Neural progenitor cell (in vitro differentiated cells): ENCODE results near the gene CLIC6. TPM values are rescaled to one million over a fixed set of nuclear protein-coding genes. Genes with fewer than 3 reads are reported as not detected.

ENCODE experiments used
- DNase-seq: peaks from one replicate; pipeline ENCODE4 v3.0.0-alpha.2; 2016; ENCODE audit warnings: low spot score
- H2AFZ ChIP-seq: fragments of 200-600 bp; sonication (generic); replicated peaks from 2 replicates; pipeline ENCODE4 v1.6.1; 2016; ENCODE audit warnings: antibody characterized with exemption
- H3F3A ChIP-seq: fragments of 200-600 bp; sonication (generic); 2 replicates; pipeline ENCODE4 v1.6.1; 2016; ENCODE audit warnings: antibody characterized with exemption, low read depth
- H3K27ac ChIP-seq: fragments of 200-600 bp; sonication (generic); 2 replicates; pipeline ENCODE4 v1.5.1; 2016; ENCODE audit warnings: mild to moderate bottlenecking
- H3K27me3 ChIP-seq: fragments of 200-600 bp; sonication (generic); 2 replicates; pipeline ENCODE4 v1.6.1; 2016; ENCODE audit warnings: mild to moderate bottlenecking, moderate library complexity
- H3K36me3 ChIP-seq: fragments of 200-600 bp; sonication (generic); 2 replicates; pipeline ENCODE4 v1.5.1; 2016
- H3K4me1 ChIP-seq: fragments of 200-600 bp; sonication (generic); 2 replicates; pipeline ENCODE4 v1.6.1; 2016; ENCODE audit warnings: mixed run types
- H3K4me2 ChIP-seq: fragments of 200-600 bp; sonication (generic); 2 replicates; pipeline ENCODE4 v1.6.1; 2016
- H3K4me3 ChIP-seq: fragments of 200-600 bp; sonication (generic); 2 replicates; pipeline ENCODE4 v1.5.1; 2016
- H3K79me2 ChIP-seq: fragments of 200-600 bp; sonication (generic); 2 replicates; pipeline ENCODE4 v1.6.1; 2016; ENCODE audit warnings: low read depth
- H3K9ac ChIP-seq: fragments of 200-600 bp; sonication (generic); 2 replicates; pipeline ENCODE4 v1.6.1; 2016
- H3K9me3 ChIP-seq: fragments of 200-600 bp; sonication (generic); 2 replicates; pipeline ENCODE4 v1.5.1; 2016; ENCODE audit warnings: low read depth
- H4K20me1 ChIP-seq: fragments of 200-600 bp; sonication (generic); 2 replicates; pipeline ENCODE4 v1.6.1; 2016; ENCODE audit warnings: low read depth
- H3K27ac Mint-ChIP-seq: 3 replicates; pipeline ENCODE4 v1.8.0; 2021; ENCODE audit warnings: mixed read lengths
- H3K27me3 Mint-ChIP-seq: 2 replicates; pipeline ENCODE4 v1.8.0; 2022; ENCODE audit warnings: low read depth, mild to moderate bottlenecking, inconsistent platforms, moderate library complexity, mixed read lengths; ENCODE audit not compliant: insufficient read depth
- H3K36me3 Mint-ChIP-seq: 3 replicates; pipeline ENCODE4 v1.8.0; 2021; ENCODE audit warnings: mixed read lengths
- H3K4me1 Mint-ChIP-seq: 3 replicates; pipeline ENCODE4 v1.8.0; 2021; ENCODE audit warnings: mixed read lengths
- H3K4me3 Mint-ChIP-seq: 3 replicates; pipeline ENCODE4 v1.8.0; 2021; ENCODE audit warnings: mild to moderate bottlenecking, moderate library complexity, mixed read lengths
- H3K9me3 Mint-ChIP-seq: 3 replicates; pipeline ENCODE4 v1.8.0; 2020; ENCODE audit warnings: mixed read lengths
- EZH2 ChIP-seq: fragments of 200-600 bp; sonication (generic); IDR thresholded peaks from 2 replicates; pipeline ENCODE4 v1.6.1; 2017; ENCODE audit warnings: antibody characterized with exemption, mild to moderate bottlenecking, moderate library complexity
- EZH2phosphoT487 ChIP-seq: fragments of 200-600 bp; sonication (generic); IDR thresholded peaks from 2 replicates; pipeline ENCODE4 v1.6.1; 2017; ENCODE audit warnings: antibody characterized with exemption
- total RNA-seq: library from RNA; depleted of rRNA; stranded (reverse); fragments of >200 nt; gene quantifications from 2 replicates; pipeline ENCODE4 v1.2.3, GENCODE V29; 2015; ENCODE audit warnings: low replicate concordance
- TF ChIP-seq, protein P1 (sequence below): fragments of 200-600 bp; sonication (generic); IDR thresholded peaks from 2 replicates; pipeline ENCODE4 v1.5.1; 2017; ENCODE audit warnings: antibody characterized with exemption, mild to moderate bottlenecking

Gene CLIC6
- total RNA-seq, 1 donor from 2014 or later: 0.15 TPM

GRCh38 chr21:34688715-34689114 is 19.9 kb downstream of the CLIC6 start:
- Mint-ChIP-seq H3K27me3 (peaks cover 3% of the 10 kb centered on the region), H3K27ac (no peak overlapping the region), H3K4me3 (no peak overlapping the region), H3K4me1 (peaks cover 18% of the 10 kb centered on the region), H3K36me3 (no peaks in the 10 kb centered on the region), H3K9me3 (peaks cover 7% of the 10 kb centered on the region)
- H3K4me3 ChIP-seq: no peak overlapping the region
- no peaks in the 10 kb centered on the region for H3F3A ChIP-seq
- no peak overlapping the region for H2AFZ ChIP-seq
- DNase-seq: no peak
- no peak overlapping the region for H3K9ac ChIP-seq
- no peaks in the 10 kb centered on the region for H3K9me3 ChIP-seq
- no peaks in the 10 kb centered on the region for H3K27me3 ChIP-seq
- no peak overlapping the region for H3K4me2 ChIP-seq
- H3K79me2 ChIP-seq: no peaks in the 10 kb centered on the region
- no peak overlapping the region for H3K27ac ChIP-seq
- no peak for TF ChIP-seq EZH2
- no peak for TF ChIP-seq EZH2phosphoT487
- TF ChIP-seq, protein P1, sequence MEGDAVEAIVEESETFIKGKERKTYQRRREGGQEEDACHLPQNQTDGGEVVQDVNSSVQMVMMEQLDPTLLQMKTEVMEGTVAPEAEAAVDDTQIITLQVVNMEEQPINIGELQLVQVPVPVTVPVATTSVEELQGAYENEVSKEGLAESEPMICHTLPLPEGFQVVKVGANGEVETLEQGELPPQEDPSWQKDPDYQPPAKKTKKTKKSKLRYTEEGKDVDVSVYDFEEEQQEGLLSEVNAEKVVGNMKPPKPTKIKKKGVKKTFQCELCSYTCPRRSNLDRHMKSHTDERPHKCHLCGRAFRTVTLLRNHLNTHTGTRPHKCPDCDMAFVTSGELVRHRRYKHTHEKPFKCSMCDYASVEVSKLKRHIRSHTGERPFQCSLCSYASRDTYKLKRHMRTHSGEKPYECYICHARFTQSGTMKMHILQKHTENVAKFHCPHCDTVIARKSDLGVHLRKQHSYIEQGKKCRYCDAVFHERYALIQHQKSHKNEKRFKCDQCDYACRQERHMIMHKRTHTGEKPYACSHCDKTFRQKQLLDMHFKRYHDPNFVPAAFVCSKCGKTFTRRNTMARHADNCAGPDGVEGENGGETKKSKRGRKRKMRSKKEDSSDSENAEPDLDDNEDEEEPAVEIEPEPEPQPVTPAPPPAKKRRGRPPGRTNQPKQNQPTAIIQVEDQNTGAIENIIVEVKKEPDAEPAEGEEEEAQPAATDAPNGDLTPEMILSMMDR: no peak
- H4K20me1 ChIP-seq: no peaks in the 10 kb centered on the region
- peaks cover 6% of the 10 kb centered on the region for H3K4me1 ChIP-seq
- H3K36me3 ChIP-seq: no peaks in the 10 kb centered on the region

DNA sequence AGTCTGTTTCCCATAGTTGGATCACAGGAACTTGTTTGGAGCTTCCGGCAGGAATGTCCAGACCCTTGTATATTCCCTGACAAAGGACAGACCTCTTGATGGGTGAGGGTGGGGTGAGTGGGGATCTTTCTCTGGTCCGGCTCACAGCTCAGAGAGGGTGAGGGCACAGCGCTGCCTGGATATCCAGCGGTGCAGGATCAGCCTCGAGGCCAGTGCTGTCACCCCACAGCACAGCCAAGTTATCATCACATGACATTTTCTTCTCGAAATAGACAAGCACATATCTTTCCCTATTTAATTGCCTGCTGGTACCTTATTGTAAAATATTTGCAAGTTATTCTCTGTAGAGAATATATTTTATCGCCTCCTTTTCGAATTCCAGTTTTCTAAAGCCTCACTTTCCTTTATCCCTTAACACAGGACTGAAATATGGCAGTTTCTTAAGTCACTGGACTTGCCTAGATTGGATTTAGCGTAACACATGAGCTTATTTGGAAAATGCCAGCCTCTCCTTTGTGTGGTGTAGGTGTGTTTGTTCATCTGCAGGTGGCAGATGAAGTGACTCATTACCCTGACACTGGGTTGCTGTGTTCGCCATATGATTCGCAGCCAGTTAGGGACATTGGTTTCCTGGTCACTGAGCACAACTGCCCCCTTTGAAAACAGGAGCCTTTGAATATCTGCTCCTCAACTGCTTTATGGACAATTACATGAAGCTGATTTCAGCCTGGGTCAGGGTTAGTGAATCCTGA is 21.4 kb downstream of the CLIC6 start:
- peaks cover 18% of the 10 kb centered on the region for H3K4me1 Mint-ChIP-seq
- H3K27me3 ChIP-seq: no peaks in the 10 kb centered on the region
- H3K9me3 ChIP-seq: no peaks in the 10 kb centered on the region
- no peaks in the 10 kb centered on the region for H3K79me2 ChIP-seq
- H3K4me3 Mint-ChIP-seq: no peak overlapping the region
- peak overlapping the region; percentile 53 for H3K27ac Mint-ChIP-seq
- no peaks in the 10 kb centered on the region for H4K20me1 ChIP-seq
- no peak overlapping the region for H3K4me3 ChIP-seq
- DNase-seq: no peak
- no peak overlapping the region for H3K27ac ChIP-seq
- H3F3A ChIP-seq: no peaks in the 10 kb centered on the region
- H3K27me3 Mint-ChIP-seq: peaks cover 4% of the 10 kb centered on the region
- H3K9ac ChIP-seq: no peak overlapping the region
- peaks cover 13% of the 10 kb centered on the region for H3K9me3 Mint-ChIP-seq
- peaks cover 2% of the 10 kb centered on the region for H3K36me3 Mint-ChIP-seq
- H3K36me3 ChIP-seq: no peaks in the 10 kb centered on the region
- H3K4me1 ChIP-seq: peaks cover 6% of the 10 kb centered on the region
- no peak overlapping the region for H2AFZ ChIP-seq
- TF ChIP-seq EZH2phosphoT487: no peak
- TF ChIP-seq EZH2: no peak
- TF ChIP-seq, protein P1: no peak
- H3K4me2 ChIP-seq: no peak overlapping the region

- H3K9ac ChIP-seq: no peak overlapping the region
- H4K20me1 ChIP-seq: no peaks in the 10 kb centered on the region
- no peak overlapping the region for H2AFZ ChIP-seq
- H3K9me3 Mint-ChIP-seq: peaks cover 15% of the 10 kb centered on the region
- H3K4me3 ChIP-seq: no peak overlapping the region
- H3K9me3 ChIP-seq: no peaks in the 10 kb centered on the region
- H3K27ac ChIP-seq: no peak overlapping the region
- H3K36me3 Mint-ChIP-seq: peaks cover 2% of the 10 kb centered on the region
- peaks cover 6% of the 10 kb centered on the region for H3K4me1 ChIP-seq
- H3K4me3 Mint-ChIP-seq: no peak overlapping the region
- peaks cover 7% of the 10 kb centered on the region for H3K27me3 Mint-ChIP-seq
- H3K4me1 Mint-ChIP-seq: peaks cover 18% of the 10 kb centered on the region
- no peak for TF ChIP-seq EZH2
- TF ChIP-seq EZH2phosphoT487: no peak
- TF ChIP-seq, protein P1: no peak
- H3F3A ChIP-seq: no peaks in the 10 kb centered on the region
- H3K27me3 ChIP-seq: no peaks in the 10 kb centered on the region
- H3K27ac Mint-ChIP-seq: no peak overlapping the region
- H3K4me2 ChIP-seq: no peak overlapping the region
- DNase-seq: no peak
- H3K79me2 ChIP-seq: no peaks in the 10 kb centered on the region
- no peaks in the 10 kb centered on the region for H3K36me3 ChIP-seq
Measured at GRCh38 chr21:34690793-34691175, 22.0 kb downstream of the CLIC6 start.
